ENCODE data around the gene GUCY2C.

DNA sequence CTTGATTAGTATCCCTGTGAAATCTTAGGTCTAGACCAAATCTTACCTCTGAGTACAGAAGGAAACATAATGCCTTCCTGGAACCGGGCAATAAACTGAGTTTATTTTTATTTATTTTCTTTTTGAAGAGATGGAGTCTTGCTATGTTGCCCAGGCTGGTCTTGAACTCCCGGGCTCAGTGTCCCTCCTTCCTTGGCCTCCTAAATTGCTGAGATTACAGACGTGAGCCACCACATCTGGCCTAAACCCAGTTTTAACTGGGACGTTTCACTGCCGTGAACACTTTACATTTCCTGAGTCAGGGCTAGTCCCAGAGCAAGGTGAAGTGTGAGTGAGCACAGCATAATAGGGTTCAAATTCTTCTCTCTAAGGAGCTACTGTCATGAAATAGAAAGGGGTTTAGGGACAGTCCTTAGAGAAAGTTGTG is 671 bp downstream of the GUCY2C start:
- TF ChIP-seq CTCF (conservative IDR thresholded peaks at IDR 0.05 in 1 of 2, IDR thresholded peaks at IDR 0.05 in 1 of 2; ENCODE audit: extremely low read depth in 1 of 2, insufficient read depth in 1 of 2, low read depth in 1 of 2, low read length in 2 of 2) (no peak), EZH2 (IDR thresholded peaks at IDR 0.05; ENCODE audit: borderline replicate concordance, low read length) (no peak)
